HG02938 (cell line): ENCODE results near the gene AUTS2.

Source experiments
- ATAC-seq: cut with Tn5 transposase; IDR thresholded peaks from one replicate; pipeline ENCODE4 v1.9.1; 2021; ENCODE audit warnings: mild to moderate bottlenecking, moderate library complexity; ENCODE audit not compliant: unreplicated experiment

The AUTS2 gene

GRCh38 chr7:70318511-70318910 is 720.2 kb downstream of the AUTS2 start:
- ATAC-seq: no peak

GRCh38 chr7:70319057-70319456 is 720.8 kb downstream of the AUTS2 start:
- ATAC-seq: no peak

DNA sequence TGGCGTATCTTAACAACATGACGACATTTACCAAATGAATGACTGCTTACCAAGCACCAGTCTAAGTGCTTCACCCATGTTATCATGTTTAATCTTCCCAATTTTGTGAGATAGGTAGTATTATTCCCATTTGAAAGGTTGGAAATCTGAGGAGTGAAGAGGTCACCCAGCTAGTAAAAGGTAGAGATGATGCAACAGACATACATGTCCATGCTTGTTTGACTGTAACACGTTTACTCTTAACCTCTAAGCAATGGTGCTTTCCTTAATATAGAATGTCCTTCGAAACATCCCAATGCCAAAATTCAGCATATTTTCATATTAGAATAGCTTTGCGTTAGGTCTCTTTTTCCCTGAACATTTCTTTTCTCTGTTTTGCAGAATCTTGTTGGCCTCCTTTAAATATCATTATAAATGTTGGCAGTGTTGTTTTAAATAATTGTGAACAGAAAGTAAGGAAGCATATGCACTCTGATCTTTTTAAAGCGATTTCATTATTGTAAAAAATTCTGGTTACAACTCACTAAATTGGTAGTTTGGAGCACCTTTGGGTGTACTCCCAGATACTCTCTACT is 722.8 kb downstream of the AUTS2 start:
- ATAC-seq: no peak

GRCh38 chr7:70322856-70323255 is 724.6 kb downstream of the AUTS2 start:
- no peak for ATAC-seq

GRCh38 chr7:70325509-70326101 is 727.3 kb downstream of the AUTS2 start:
- ATAC-seq: no peak

GRCh38 chr7:70334295-70334694 is 736.0 kb downstream of the AUTS2 start:
- ATAC-seq: no peak

- no peak for ATAC-seq
These were observed 736.6 kb downstream of the AUTS2 start for GRCh38 chr7:70334871-70335270.

DNA sequence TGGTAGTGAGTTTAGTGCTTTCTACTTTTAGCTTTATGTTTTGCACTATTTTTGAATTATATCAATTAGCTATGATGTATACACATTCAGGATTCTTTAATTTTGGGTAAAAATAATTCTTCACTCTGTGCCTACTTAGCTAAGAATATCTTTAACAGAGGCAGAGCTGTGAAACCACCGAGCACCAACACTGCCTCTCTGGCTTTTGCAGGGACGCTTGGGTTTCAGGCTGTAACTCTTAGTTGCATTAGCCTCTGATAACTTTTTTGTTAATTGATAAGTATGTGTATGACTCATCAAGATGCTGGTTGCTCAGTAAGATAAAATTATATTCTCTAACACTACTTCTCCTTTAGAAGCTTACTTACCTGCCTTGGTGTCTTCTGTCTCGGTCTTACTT is 738.3 kb downstream of the AUTS2 start:
- no peak for ATAC-seq

DNA sequence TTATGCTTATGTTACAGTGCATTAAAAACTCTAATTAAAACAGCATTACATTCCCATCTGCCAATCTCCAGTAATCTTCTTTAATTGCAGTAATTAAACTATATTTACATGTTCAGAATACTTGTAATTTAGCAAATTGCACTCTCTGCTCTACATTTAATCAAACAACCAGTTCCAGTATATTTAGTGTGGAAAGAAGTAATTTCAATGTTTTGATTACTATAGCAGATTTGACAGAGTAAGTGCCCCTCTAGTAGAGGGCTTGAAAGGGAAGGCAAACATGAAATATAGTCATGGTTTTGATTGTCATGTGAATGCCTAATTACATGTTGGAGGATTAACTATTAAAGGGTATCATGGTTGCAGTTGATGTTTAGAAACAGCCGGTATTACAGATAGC is 739.7 kb downstream of the AUTS2 start:
- ATAC-seq: no peak

GRCh38 chr7:70340236-70340635 is 742.0 kb downstream of the AUTS2 start:
- no peak for ATAC-seq

DNA sequence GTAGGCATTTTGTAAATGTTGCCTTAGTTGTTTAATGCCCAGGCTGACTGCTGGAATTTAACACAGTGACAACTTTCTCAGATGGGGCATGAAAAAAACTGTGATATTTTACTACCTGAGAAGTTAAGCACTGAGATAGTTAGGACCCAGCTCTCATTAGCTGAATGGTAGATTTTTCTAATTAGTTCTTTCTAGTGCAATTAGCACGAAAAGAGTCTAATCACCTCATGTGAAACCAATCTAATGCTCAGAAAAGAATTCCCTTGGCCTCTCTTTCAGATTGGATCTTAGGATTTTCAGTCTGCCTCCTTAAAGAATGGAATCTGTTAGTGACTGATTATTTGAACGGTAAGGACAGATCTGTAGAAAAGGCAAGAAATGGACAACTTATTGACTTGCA is 743.2 kb downstream of the AUTS2 start:
- no peak for ATAC-seq

GRCh38 chr7:70343519-70343918 is 745.2 kb downstream of the AUTS2 start:
- ATAC-seq: no peak

- ATAC-seq: no peak
These were observed 746.5 kb downstream of the AUTS2 start for GRCh38 chr7:70344726-70345125.

GRCh38 chr7:70346844-70347462 is 748.7 kb downstream of the AUTS2 start:
- no peak for ATAC-seq

- ATAC-seq: peak; percentile 93
These were observed 749.4 kb downstream of the AUTS2 start for GRCh38 chr7:70347463-70348254.

- ATAC-seq: no peak
These were observed 750.8 kb downstream of the AUTS2 start for GRCh38 chr7:70349031-70349430.

DNA sequence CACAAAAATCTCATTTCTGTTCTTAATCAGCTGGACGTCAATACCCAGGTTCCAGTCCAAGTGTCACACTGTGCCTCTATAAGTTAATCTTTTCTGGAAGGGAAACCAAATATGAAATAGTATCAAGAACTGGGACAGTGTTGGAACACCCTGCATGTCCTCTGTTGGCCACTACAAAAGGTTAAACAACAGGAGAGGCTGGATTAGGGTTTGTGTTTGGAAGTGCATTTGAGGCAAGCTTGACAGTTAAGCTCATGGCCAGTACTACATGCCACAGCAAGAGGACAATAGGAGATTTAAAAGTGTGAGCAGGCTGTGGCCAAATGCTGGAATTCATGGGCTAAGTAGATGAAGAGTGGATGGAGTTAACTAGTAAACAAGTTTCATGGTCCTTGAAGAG is 751.5 kb downstream of the AUTS2 start:
- ATAC-seq: no peak

- no peak for ATAC-seq
These were observed 753.8 kb downstream of the AUTS2 start for GRCh38 chr7:70352088-70352487.

DNA sequence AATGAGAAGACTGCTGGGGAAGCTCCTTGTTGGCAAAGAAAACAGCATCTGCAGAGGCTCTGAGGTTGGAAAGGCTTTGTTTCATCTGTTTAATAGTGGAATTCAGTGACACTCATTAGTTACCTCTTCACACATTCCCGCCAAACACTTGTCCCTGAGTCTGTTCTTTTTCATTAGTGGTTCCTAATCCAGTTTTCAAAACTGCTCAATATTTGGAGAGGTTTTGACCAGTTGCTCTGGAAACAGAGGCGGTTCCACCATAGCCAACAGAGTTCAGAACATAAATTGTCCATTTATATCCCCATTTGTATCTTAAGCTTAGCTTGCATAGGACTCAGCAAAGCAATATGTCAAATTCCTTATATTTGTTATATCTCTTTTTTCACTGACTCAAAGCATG is 754.6 kb downstream of the AUTS2 start:
- no peak for ATAC-seq

DNA sequence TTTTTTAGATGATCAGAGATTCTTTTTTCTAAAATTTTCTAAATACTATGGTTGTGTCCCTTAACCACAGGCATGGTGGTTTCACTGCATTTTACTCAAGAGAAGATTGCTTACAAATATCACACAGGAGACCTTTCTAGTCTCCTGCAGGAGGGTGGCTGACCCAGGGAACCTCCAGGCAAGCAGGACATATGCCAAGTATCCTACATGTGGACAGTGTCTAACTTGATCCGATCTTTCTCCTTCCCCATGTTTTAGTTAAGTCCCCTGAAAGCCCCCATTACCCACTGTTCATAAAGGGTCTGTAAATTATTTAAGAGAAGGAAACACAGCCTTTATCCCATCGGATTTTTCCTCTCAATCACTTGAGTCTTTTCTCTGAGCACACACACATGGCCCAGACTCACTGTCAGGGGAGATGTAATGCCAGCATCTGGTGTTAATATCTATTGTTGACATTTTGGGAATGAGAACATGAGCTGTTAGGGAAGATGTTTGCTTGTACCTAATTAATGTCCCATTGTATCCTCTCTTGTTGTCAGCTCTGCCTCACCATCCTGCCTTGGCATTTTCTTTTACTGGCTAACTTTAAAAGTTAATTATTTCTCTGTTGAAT is 755.2 kb downstream of the AUTS2 start:
- no peak for ATAC-seq

- ATAC-seq: no peak
These were observed 755.7 kb downstream of the AUTS2 start for GRCh38 chr7:70353946-70354335.
